Hepatocyte (in vitro differentiated cells): Measurements from ENCODE around the gene MED23. TPM values are rescaled to one million over a fixed set of nuclear protein-coding genes. Genes with fewer than 3 reads are reported as not detected.

Experiments used
- DNase-seq: peaks from one replicate; pipeline ENCODE4 v3.0.0-alpha.2; 2016; ENCODE audit warnings: low spot score
- H2AFZ ChIP-seq: fragments of 200-600 bp; sonication (generic); 2 replicates; pipeline ENCODE4 v1.6.0; 2016; ENCODE audit warnings: antibody characterized with exemption, mild to moderate bottlenecking
- H3K27ac ChIP-seq: fragments of 200-600 bp; sonication (generic); 2 replicates; pipeline ENCODE4 v1.5.1; 2016; ENCODE audit warnings: mild to moderate bottlenecking
- H3K27me3 ChIP-seq: fragments of 200-600 bp; sonication (generic); 2 replicates; pipeline ENCODE4 v1.6.1; 2016
- H3K36me3 ChIP-seq: fragments of 200-600 bp; sonication (generic); replicated peaks from 2 replicates; pipeline ENCODE4 v1.5.1; 2016; ENCODE audit warnings: low read depth; ENCODE audit not compliant: insufficient read depth
- H3K4me1 ChIP-seq: fragments of 200-600 bp; sonication (generic); 2 replicates; pipeline ENCODE4 v1.5.1; 2016; ENCODE audit warnings: mild to moderate bottlenecking, moderate library complexity; ENCODE audit not compliant: insufficient read depth
- H3K4me2 ChIP-seq: fragments of 200-600 bp; sonication (generic); 2 replicates; pipeline ENCODE4 v1.6.0; 2016
- H3K4me3 ChIP-seq: fragments of 200-600 bp; sonication (generic); 2 replicates; pipeline ENCODE4 v1.5.1; 2016; ENCODE audit warnings: mild to moderate bottlenecking
- H3K79me2 ChIP-seq: fragments of 200-600 bp; sonication (generic); 2 replicates; pipeline ENCODE4 v1.6.0; 2017; ENCODE audit warnings: mild to moderate bottlenecking
- H3K9me2 ChIP-seq: fragments of 200-600 bp; sonication (generic); replicated peaks from 2 replicates; pipeline ENCODE4 v1.6.0; 2017; ENCODE audit warnings: mild to moderate bottlenecking; ENCODE audit not compliant: insufficient read depth
- H3K9me3 ChIP-seq: fragments of 200-600 bp; sonication (generic); 2 replicates; pipeline ENCODE4 v1.5.1; 2016; ENCODE audit warnings: low read depth, mild to moderate bottlenecking
- H4K20me1 ChIP-seq: fragments of 200-600 bp; sonication (generic); 2 replicates; pipeline ENCODE4 v1.6.0; 2016; ENCODE audit warnings: mild to moderate bottlenecking; ENCODE audit not compliant: insufficient read depth, poor library complexity, severe bottlenecking
- CTCF ChIP-seq: fragments of 200-600 bp; sonication (generic); IDR thresholded peaks from 2 replicates; pipeline ENCODE4 v1.5.1; 2016; ENCODE audit warnings: antibody characterized with exemption, mild to moderate bottlenecking; ENCODE audit not compliant: poor library complexity
- EZH2 ChIP-seq: fragments of 200-600 bp; sonication (generic); IDR thresholded peaks from 2 replicates; pipeline ENCODE4 v1.6.1; 2016; ENCODE audit warnings: antibody characterized with exemption, mild to moderate bottlenecking, borderline replicate concordance
- EZH2phosphoT487 ChIP-seq: fragments of 200-600 bp; sonication (generic); IDR thresholded peaks from one replicate; pipeline ENCODE4 v1.6.1; 2018; ENCODE audit warnings: antibody characterized with exemption, mild to moderate bottlenecking, low read depth, moderate library complexity; ENCODE audit not compliant: unreplicated experiment, severe bottlenecking
- WGBS: methylation state at CpG from one replicate; pipeline ENCODE4 v1.1.6; 2016; ENCODE audit warnings: low lambda C conversion rate; ENCODE audit errors: missing lambda C conversion rate; 5-methylcytosine and 5-hydroxymethylcytosine counted together
- polyA plus RNA-seq: library from polyadenylated mRNA; unstranded; fragments of >200 nt; fragmentation: Nextera tagmentation; extraction: Ambion mirVana; gene quantifications from 2 replicates; pipeline ENCODE4 v1.2.1, GENCODE V29; 2016
- total RNA-seq: library from RNA; depleted of rRNA; stranded (reverse); fragments of >200 nt; gene quantifications from 2 replicates; pipeline ENCODE4 v1.2.3, GENCODE V29; 2014

The MED23 gene
- total and polyA plus RNA-seq, 2 experiments from 2014 or later: 13.4 to 42.1 TPM

- Histone ChIP-seq H3K9me3 (no peaks in the 10 kb centered on the region), H3K4me1 (no peaks in the 10 kb centered on the region), H3K4me3 (no peak overlapping the region), H4K20me1 (no peaks in the 10 kb centered on the region), H2AFZ (no peak overlapping the region), H3K27me3 (no peaks in the 10 kb centered on the region), H3K4me2 (no peak overlapping the region), H3K79me2 (no peaks in the 10 kb centered on the region), H3K27ac (no peak overlapping the region), H3K36me3 (no peaks in the 10 kb centered on the region), H3K9me2 (no peaks in the 10 kb centered on the region)
- 91% methylated on average over 5 of the region's 5 CpGs for WGBS
- DNase-seq: no peak
- no peak for TF ChIP-seq EZH2phosphoT487
- TF ChIP-seq EZH2: no peak
- no peak for TF ChIP-seq CTCF
Measured at GRCh38 chr6:131613296-131613925, 14.6 kb downstream of the MED23 start.

GRCh38 chr6:131602781-131603312, 25.2 kb downstream of the MED23 start:
- Histone ChIP-seq H3K9me2 (no peaks in the 10 kb centered on the region), H4K20me1 (no peaks in the 10 kb centered on the region), H3K27ac (no peak overlapping the region), H3K4me1 (no peaks in the 10 kb centered on the region), H3K79me2 (no peaks in the 10 kb centered on the region), H3K27me3 (no peaks in the 10 kb centered on the region), H2AFZ (no peak overlapping the region), H3K36me3 (no peaks in the 10 kb centered on the region), H3K4me3 (no peak overlapping the region), H3K4me2 (no peak overlapping the region), H3K9me3 (no peaks in the 10 kb centered on the region)
- TF ChIP-seq EZH2 (no peak), EZH2phosphoT487 (no peak), CTCF (no peak)
- WGBS: 84% methylated on average over 1 of the region's 1 CpG
- DNase-seq: peak; percentile 32

GRCh38 chr6:131600716-131601115, 27.3 kb downstream of the MED23 start:
- Histone ChIP-seq H3K9me2 (no peaks in the 10 kb centered on the region), H3K27ac (no peak overlapping the region), H4K20me1 (no peaks in the 10 kb centered on the region), H3K79me2 (no peaks in the 10 kb centered on the region), H3K4me2 (no peak overlapping the region), H3K27me3 (no peaks in the 10 kb centered on the region), H3K4me3 (no peak overlapping the region), H3K9me3 (no peaks in the 10 kb centered on the region), H3K36me3 (no peaks in the 10 kb centered on the region), H2AFZ (no peak overlapping the region), H3K4me1 (no peaks in the 10 kb centered on the region)
- no peak for TF ChIP-seq EZH2
- no peak for TF ChIP-seq EZH2phosphoT487
- TF ChIP-seq CTCF: no peak
- 95% methylated on average over 4 of the region's 4 CpGs for WGBS
- DNase-seq: no peak
